ENCODE measurements around the gene LSM14A.
A peak's percentile ranks its signal among the peaks of the same experiment; 100 is the strongest.
"Not testable (repeated sequence)": the region's sequence is repeated elsewhere in the genome, so short reads cannot be mapped to it uniquely, and the experiment has no call there.

The LSM14A gene

GRCh38 chr19:34173193-34173956, 1.1 kb downstream of the LSM14A start:
- no peaks in the 10 kb centered on the region for H3K9me3 Mint-ChIP-seq
- H3K27ac Mint-ChIP-seq: peak overlapping the region; percentile 98
- peak; percentile 15 for DNase-seq (ENCODE audit: low spot score)
- peaks cover 6% of the 10 kb centered on the region for H3K27me3 Mint-ChIP-seq (ENCODE audit: low read depth)
- peak overlapping the region; percentile 97 for H3K4me3 Mint-ChIP-seq
- peaks cover 18% of the 10 kb centered on the region for H3K36me3 Mint-ChIP-seq (ENCODE audit: low read depth)
- peaks cover 34% of the 10 kb centered on the region for H3K4me1 Mint-ChIP-seq (ENCODE audit: low read depth)

- not testable (repeated sequence) for H3K27ac Mint-ChIP-seq; H3K9me3 Mint-ChIP-seq; DNase-seq (ENCODE audit: low spot score); H3K27me3 Mint-ChIP-seq (ENCODE audit: low read depth)
- Mint-ChIP-seq H3K36me3 (ENCODE audit: low read depth) (peaks cover 26% of the 10 kb centered on the region), H3K4me3 (peak overlapping the region; percentile 59), H3K4me1 (ENCODE audit: low read depth) (peaks cover 43% of the 10 kb centered on the region)
Measured at GRCh38 chr19:34175173-34175572, 2.9 kb downstream of the LSM14A start.

DNA sequence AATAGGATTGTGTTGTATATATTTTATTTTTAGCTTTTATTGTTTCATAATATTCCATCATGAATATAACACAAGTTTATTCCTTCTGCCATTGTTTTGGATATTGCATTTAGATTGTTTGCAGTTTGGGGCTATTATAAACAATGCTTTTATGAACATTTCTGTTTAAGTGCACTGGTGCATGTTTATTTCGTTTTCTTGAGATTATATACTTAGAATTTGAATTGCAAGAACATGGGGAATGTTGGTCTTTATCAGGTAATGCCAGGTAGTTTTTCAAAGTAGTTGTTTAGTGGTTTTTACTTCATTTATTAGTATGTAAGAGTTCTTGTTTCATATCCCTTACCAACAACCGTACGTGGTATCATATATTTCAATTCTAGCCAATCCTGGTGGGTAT, 4.3 kb downstream of the LSM14A start:
- no peaks in the 10 kb centered on the region for H3K27me3 Mint-ChIP-seq (ENCODE audit: low read depth)
- H3K4me3 Mint-ChIP-seq: peak overlapping the region; percentile 55
- no peaks in the 10 kb centered on the region for H3K9me3 Mint-ChIP-seq
- H3K4me1 Mint-ChIP-seq (ENCODE audit: low read depth): peaks cover 46% of the 10 kb centered on the region
- no peak for DNase-seq (ENCODE audit: low spot score)
- H3K27ac Mint-ChIP-seq: no peak overlapping the region
- H3K36me3 Mint-ChIP-seq (ENCODE audit: low read depth): peaks cover 37% of the 10 kb centered on the region

DNA sequence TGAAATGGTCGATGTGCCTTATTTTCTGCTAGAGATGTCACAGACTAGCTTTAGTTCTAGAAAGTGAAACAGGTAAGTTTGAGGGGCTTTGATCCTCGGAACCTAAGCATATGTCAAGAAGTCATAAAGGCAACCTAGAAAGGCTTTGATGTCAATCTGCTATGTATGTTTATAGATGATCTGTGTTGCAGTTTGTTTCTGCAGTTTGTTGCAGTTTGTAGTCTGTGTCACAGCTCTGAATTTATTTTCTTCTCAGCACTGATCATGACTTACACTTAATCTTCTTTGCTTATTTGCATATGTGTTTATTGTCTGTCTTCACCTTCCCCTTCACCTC, 5.9 kb downstream of the LSM14A start:
- H3K9me3 Mint-ChIP-seq: no peaks in the 10 kb centered on the region
- H3K4me3 Mint-ChIP-seq: peak overlapping the region; percentile 31
- no peak overlapping the region for H3K27ac Mint-ChIP-seq
- peaks cover 51% of the 10 kb centered on the region for H3K4me1 Mint-ChIP-seq (ENCODE audit: low read depth)
- H3K27me3 Mint-ChIP-seq (ENCODE audit: low read depth): no peaks in the 10 kb centered on the region
- DNase-seq (ENCODE audit: low spot score): no peak
- H3K36me3 Mint-ChIP-seq (ENCODE audit: low read depth): peaks cover 45% of the 10 kb centered on the region

- peaks cover 38% of the 10 kb centered on the region for H3K36me3 Mint-ChIP-seq (ENCODE audit: low read depth)
- no peak overlapping the region for H3K4me3 Mint-ChIP-seq
- no peak for DNase-seq (ENCODE audit: low spot score)
- H3K27ac Mint-ChIP-seq: no peak overlapping the region
- H3K27me3 Mint-ChIP-seq (ENCODE audit: low read depth): no peaks in the 10 kb centered on the region
- no peaks in the 10 kb centered on the region for H3K9me3 Mint-ChIP-seq
- peaks cover 46% of the 10 kb centered on the region for H3K4me1 Mint-ChIP-seq (ENCODE audit: low read depth)
Measured at GRCh38 chr19:34179066-34179465, 6.8 kb downstream of the LSM14A start.

GRCh38 chr19:34180273-34180672, 8.0 kb downstream of the LSM14A start:
- no peak overlapping the region for H3K27ac Mint-ChIP-seq
- H3K27me3 Mint-ChIP-seq (ENCODE audit: low read depth): no peaks in the 10 kb centered on the region
- H3K36me3 Mint-ChIP-seq (ENCODE audit: low read depth): peaks cover 37% of the 10 kb centered on the region
- H3K4me3 Mint-ChIP-seq: no peak overlapping the region
- DNase-seq (ENCODE audit: low spot score): no peak
- no peaks in the 10 kb centered on the region for H3K9me3 Mint-ChIP-seq
- H3K4me1 Mint-ChIP-seq (ENCODE audit: low read depth): peaks cover 50% of the 10 kb centered on the region

DNA sequence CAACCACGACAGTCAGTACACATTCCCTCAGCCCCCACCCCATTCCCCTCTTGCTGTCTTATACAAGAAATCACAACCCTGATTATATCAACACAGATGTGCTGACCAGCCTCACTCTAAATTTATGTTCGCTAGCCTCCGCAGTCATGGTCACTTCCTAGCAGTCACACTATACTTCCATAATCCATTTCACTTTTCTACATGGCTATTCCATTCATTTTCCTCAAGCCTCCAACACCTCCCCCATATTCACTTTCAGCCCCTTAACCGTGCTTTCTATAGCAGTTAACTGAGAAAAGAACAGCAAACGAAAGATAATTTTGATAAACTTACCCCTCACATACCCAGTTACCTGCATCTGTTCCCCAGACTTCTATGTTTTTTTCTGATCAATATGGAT, 8.4 kb downstream of the LSM14A start:
- no peaks in the 10 kb centered on the region for H3K27me3 Mint-ChIP-seq (ENCODE audit: low read depth)
- H3K27ac Mint-ChIP-seq: no peak overlapping the region
- no peak for DNase-seq (ENCODE audit: low spot score)
- H3K4me1 Mint-ChIP-seq (ENCODE audit: low read depth): peaks cover 51% of the 10 kb centered on the region
- no peaks in the 10 kb centered on the region for H3K9me3 Mint-ChIP-seq
- H3K36me3 Mint-ChIP-seq (ENCODE audit: low read depth): peaks cover 37% of the 10 kb centered on the region
- no peak overlapping the region for H3K4me3 Mint-ChIP-seq

DNA sequence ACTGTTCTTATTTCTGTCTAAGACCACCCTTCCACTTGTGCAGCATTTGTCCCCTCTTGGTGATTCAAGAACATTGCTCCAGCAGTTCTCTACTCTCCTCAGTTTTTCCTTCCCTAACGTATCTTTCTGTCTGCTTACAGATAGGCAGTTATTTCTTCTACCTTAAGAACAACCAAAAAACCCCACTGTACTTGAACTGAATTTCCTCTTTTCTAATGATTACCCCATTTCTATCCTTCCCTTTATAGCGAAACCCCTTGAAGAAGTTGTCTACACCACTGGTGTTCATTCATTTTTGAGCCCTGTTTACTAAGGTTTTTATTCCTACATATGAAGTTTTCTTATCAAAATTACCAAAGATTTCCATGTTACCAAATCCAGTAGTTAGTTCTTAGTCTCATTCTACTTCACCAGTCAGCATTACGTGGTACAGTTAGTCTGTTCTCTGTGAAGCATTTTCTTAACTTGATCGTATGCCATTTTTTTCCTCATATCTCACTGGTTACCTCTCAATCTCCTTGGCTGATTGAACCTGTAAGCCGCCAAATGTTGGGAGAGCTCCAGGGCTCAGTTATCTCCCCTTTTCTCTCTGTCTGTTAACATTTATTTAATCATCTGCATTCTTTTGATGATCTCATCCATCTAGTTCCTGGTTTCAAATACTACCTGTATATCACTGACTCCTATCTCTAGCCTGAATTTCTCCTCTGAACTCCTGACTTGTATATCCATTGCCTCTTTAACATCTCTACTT, 9.0 kb downstream of the LSM14A start:
- Mint-ChIP-seq H3K9me3 (no peaks in the 10 kb centered on the region), H3K4me3 (no peak overlapping the region), H3K36me3 (ENCODE audit: low read depth) (peaks cover 38% of the 10 kb centered on the region), H3K4me1 (ENCODE audit: low read depth) (peaks cover 52% of the 10 kb centered on the region), H3K27ac (no peak overlapping the region), H3K27me3 (ENCODE audit: low read depth) (no peaks in the 10 kb centered on the region)
- DNase-seq (ENCODE audit: low spot score): no peak

DNA sequence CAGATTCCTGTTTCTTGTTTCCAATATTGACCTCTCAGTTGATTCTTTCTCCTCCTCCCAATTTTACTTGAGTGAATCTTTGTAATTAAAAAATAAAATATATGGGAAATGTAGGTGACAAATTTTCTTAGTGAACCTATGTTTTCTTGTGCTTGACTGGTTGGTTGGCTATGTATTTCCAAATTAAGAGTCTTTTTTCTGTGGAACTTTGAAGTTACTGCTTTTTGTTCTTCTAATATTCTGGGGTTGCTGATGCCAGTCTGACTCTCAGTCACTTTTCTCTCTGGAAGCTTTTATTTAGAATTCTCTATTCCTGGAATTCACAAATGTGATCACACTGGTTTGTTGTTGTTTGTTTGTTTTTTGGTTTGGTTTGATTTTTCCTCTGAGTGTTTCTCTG, 9.8 kb downstream of the LSM14A start:
- H3K4me1 Mint-ChIP-seq (ENCODE audit: low read depth): peaks cover 52% of the 10 kb centered on the region
- H3K27me3 Mint-ChIP-seq (ENCODE audit: low read depth): no peaks in the 10 kb centered on the region
- H3K4me3 Mint-ChIP-seq: no peak overlapping the region
- no peak for DNase-seq (ENCODE audit: low spot score)
- no peaks in the 10 kb centered on the region for H3K9me3 Mint-ChIP-seq
- H3K27ac Mint-ChIP-seq: no peak overlapping the region
- peaks cover 35% of the 10 kb centered on the region for H3K36me3 Mint-ChIP-seq (ENCODE audit: low read depth)

- H3K27ac Mint-ChIP-seq: peak overlapping the region; percentile 0
- no peak overlapping the region for H3K4me3 Mint-ChIP-seq
Measured at GRCh38 chr19:34184880-34185491, 12.7 kb downstream of the LSM14A start.

GRCh38 chr19:34186205-34186604, 13.9 kb downstream of the LSM14A start:
- Mint-ChIP-seq H3K4me3 (no peak overlapping the region), H3K9me3 (no peaks in the 10 kb centered on the region), H3K27me3 (ENCODE audit: low read depth) (no peaks in the 10 kb centered on the region)

More at GRCh38 chr19:34184880-34185491, 12.7 kb downstream of the LSM14A start:
- Mint-ChIP-seq H3K36me3 (ENCODE audit: low read depth) (peaks cover 26% of the 10 kb centered on the region), H3K27me3 (ENCODE audit: low read depth) (no peaks in the 10 kb centered on the region), H3K4me1 (ENCODE audit: low read depth) (peaks cover 45% of the 10 kb centered on the region), H3K9me3 (no peaks in the 10 kb centered on the region)
- no peak for DNase-seq (ENCODE audit: low spot score)

GRCh38 chr19:34187011-34187410, 14.7 kb downstream of the LSM14A start:
- no peaks in the 10 kb centered on the region for H3K9me3 Mint-ChIP-seq
- no peaks in the 10 kb centered on the region for H3K27me3 Mint-ChIP-seq (ENCODE audit: low read depth)
- peaks cover 18% of the 10 kb centered on the region for H3K36me3 Mint-ChIP-seq (ENCODE audit: low read depth)
- peaks cover 42% of the 10 kb centered on the region for H3K4me1 Mint-ChIP-seq (ENCODE audit: low read depth)
- no peak overlapping the region for H3K27ac Mint-ChIP-seq
- no peak overlapping the region for H3K4me3 Mint-ChIP-seq
- DNase-seq (ENCODE audit: low spot score): no peak

More at GRCh38 chr19:34186205-34186604, 13.9 kb downstream of the LSM14A start:
- DNase-seq (ENCODE audit: low spot score): no peak
- Mint-ChIP-seq H3K4me1 (ENCODE audit: low read depth) (peaks cover 44% of the 10 kb centered on the region), H3K27ac (no peak overlapping the region), H3K36me3 (ENCODE audit: low read depth) (peaks cover 19% of the 10 kb centered on the region)

DNA sequence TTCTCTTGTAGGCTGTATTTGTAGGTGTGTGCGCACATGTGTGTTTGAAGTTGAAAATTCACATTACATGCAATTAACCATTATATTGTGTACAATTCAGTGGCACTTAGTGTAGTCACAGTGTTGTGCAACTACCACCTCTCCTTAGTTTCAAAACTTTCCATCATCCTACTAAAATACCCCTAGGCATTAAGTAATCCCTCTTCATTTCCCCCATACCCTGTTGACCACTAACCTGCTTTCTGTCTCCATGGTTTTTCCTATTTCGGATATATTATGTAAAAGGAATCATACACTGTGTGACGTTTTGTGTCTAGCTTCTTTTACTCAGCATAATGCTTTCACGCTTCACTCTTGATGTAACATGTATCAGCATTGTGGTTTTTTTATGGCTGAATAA, 16.1 kb downstream of the LSM14A start:
- Mint-ChIP-seq H3K36me3 (ENCODE audit: low read depth) (peaks cover 13% of the 10 kb centered on the region), H3K27ac (no peak overlapping the region), H3K27me3 (ENCODE audit: low read depth) (no peaks in the 10 kb centered on the region), H3K4me3 (no peak overlapping the region), H3K4me1 (ENCODE audit: low read depth) (peaks cover 39% of the 10 kb centered on the region), H3K9me3 (no peaks in the 10 kb centered on the region)
- no peak for DNase-seq (ENCODE audit: low spot score)

GRCh38 chr19:34189199-34189916, 17.1 kb downstream of the LSM14A start:
- Mint-ChIP-seq H3K36me3 (ENCODE audit: low read depth) (peaks cover 18% of the 10 kb centered on the region), H3K4me3 (no peak overlapping the region), H3K27me3 (ENCODE audit: low read depth) (no peaks in the 10 kb centered on the region), H3K9me3 (no peaks in the 10 kb centered on the region), H3K4me1 (ENCODE audit: low read depth) (peaks cover 40% of the 10 kb centered on the region), H3K27ac (no peak overlapping the region)
- DNase-seq (ENCODE audit: low spot score): no peak
